NCI-H345 treated with DMSO at 0.1 percent for 48 hours (cell line): ENCODE measurements around the gene MDK.

Experiments
- DNase-seq: peaks from one replicate; lab custom pipeline; 2025; ENCODE audit not compliant: unreplicated experiment; lab: John Stamatoyannopoulos, UW

Gene MDK

GRCh38 chr11:46393231-46393616, 11.8 kb downstream of the MDK start:
- no peak for DNase-seq

DNA sequence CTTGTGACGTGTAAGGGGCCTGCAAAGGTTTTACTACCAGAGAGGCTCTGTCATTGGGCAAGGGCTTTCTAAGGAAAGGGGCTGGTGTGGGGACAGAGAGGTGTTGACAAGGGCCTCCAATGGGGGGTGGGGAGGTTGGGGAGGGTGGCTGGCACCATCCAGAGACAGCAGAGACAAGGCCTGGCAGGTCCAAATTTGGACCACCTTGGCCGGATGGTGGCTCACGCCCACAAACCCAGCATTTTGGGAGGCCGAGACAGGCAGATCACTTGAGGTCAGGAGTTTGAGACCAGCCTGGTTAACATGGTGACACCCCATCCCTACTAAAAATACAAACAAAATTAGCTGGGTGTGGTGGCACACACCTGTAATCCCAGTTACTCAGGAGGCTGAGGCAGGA, 12.3 kb downstream of the MDK start:
- DNase-seq, result no peak

GRCh38 chr11:46397526-46397925, 16.1 kb downstream of the MDK start:
- DNase-seq, result no peak

- DNase-seq, result no peak
Measured at GRCh38 chr11:46402957-46403902, 21.8 kb downstream of the MDK start.

DNA sequence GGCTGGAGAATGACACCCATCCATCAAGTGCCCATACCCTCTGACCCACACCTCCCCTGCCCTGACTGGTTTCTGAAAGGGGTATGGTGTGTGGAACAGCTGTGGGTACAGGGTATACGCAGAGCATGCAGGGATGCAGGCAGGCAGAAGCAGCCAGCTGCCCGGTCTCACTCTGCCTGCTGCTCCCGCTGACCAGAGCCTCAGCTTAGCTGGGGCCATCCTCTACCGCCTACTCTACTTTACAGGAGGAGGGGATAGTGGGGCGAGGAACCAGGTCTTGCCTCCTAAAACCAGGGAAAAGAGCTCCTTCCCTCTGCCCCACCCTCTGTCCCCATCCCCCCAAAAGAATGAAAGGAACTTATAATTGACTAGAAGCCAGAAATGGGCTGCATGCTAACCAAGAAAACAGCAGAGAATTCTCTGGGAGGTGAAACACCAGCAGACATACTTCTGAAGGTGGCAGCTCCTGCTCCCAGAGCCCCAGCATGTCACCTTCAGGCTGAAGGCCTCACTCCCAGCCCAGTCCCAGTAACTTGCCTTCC, 23.1 kb downstream of the MDK start:
- DNase-seq, result no peak

DNA sequence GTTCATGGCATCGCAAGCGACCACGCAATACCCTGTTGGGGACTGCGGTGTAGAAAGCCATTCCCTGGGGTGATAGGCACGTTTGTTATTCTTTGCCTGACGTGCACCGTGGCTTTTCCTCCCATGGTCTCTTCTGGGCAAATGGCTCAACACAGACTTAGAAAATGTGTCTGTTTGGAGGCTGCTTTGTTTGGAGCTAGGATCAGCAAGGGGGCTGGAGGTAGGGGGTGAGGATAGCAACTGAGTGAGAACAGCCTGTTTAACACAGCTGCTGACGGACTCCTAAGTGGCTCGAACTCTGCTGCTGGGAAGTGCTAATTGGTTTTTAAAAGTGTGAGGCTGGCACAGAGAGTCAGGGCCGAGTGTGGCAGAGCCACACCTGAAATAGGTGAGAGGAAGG, 26.2 kb downstream of the MDK start:
- no peak for DNase-seq

- no peak for DNase-seq
Measured at GRCh38 chr11:46408407-46408986, 27.0 kb downstream of the MDK start.

GRCh38 chr11:46410021-46410420, 28.6 kb downstream of the MDK start:
- no peak for DNase-seq

- DNase-seq, result peak; percentile 97
Measured at GRCh38 chr11:46413760-46414465, 32.4 kb downstream of the MDK start.

DNA sequence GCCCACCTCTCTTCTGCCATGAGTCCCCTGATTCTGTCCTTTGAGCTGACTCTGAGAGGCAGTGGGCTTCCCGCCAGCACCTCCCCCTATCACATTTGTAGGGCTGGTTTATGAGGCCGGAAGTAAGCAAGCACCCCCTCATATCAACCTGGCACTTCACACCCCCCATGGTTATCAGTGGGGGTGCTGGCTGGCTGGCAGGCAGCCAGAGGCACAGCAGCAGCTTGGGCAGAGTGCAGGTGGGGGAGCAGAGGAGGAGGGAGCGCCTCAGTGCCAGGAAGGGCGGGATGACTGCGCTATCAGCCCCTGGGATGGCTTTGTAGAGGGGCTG, 33.0 kb downstream of the MDK start:
- DNase-seq, result peak; percentile 97

DNA sequence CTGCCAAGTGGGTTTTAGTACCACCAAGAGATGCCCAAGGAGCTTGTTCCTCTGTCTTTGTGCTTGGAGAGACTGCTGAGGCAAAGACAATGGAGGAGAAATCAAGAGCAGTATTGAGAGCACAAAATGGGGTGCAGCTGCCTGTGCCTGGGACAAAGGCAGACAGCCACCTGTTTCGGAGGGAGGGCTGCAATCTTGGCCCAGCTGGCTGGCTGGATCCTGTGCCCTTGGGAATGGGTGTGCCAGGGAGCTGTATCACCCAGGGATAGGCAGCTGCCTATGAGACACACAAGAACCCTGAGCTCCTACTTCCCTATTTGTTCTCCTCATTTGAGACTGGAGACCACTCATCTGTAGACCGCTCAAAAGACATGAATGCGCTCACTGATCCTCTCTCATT, 33.4 kb downstream of the MDK start:
- DNase-seq, result peak; percentile 96

GRCh38 chr11:46417711-46418110, 36.2 kb downstream of the MDK start:
- DNase-seq, result no peak

GRCh38 chr11:46418751-46419150, 37.3 kb downstream of the MDK start:
- no peak for DNase-seq

- no peak for DNase-seq
Measured at GRCh38 chr11:46420513-46420912, 39.0 kb downstream of the MDK start.

- DNase-seq, result no peak
Measured at GRCh38 chr11:46421257-46421880, 39.9 kb downstream of the MDK start.

DNA sequence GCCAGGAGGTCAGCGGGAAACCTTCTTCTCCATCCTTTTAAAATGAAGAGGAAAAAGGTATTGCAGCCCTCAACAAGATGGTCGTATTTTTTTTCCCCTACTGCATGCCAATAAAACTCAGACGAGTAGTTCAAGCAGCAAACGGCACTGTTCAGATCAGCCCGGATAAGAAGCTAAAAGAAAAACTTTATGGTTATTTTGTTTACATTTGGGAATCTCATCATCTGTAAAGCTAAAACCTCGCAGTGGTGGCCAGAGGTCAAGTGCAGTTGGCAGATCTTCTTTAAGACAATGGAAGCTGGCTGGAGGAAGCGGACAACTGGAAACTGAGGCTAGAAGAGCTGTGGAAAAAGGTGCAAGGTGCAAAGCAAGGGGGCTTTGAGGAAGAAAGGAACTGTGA, 41.1 kb downstream of the MDK start:
- no peak for DNase-seq

GRCh38 chr11:46426233-46426991, 44.9 kb downstream of the MDK start:
- DNase-seq, result no peak

GRCh38 chr11:46427364-46427763, 45.9 kb downstream of the MDK start:
- DNase-seq, result no peak

DNA sequence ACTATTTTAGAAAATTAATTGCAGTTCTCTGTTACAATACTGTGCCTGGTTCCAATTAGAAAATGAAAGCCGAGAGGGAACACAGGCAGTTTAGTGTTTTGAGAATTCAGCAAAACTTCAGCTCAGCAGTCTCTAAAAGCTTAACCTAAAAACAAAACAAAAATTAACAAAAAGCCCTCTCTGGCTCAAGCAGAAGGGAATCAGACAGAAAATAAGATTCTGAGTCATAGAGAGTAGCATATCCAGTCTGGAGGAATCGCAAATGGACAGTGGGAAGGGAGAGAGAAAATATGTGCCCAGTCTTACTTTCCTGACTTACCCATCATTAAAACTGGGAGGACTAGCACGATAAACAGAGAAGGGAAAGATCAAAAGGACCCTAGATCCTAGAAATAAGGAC, 48.2 kb downstream of the MDK start:
- DNase-seq, result no peak

DNA sequence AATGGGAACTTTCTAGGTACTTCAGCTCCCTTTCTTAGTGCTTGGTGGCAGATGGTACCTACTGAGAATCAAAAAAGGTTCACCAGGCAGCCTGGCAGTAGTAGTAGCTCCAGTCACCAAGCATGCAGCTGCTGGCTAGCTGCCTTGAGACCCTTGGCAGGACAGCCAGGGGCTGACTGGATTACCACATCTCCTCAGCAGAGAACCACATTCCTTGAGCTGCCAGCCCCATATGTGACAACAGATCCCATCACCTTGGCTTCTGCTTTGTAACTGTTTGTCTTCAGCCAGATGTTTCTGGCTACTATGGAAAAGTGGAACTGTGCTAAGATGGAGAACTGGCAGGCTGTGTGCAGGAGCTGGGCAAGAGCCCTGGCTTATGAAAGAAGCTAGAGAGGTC, 49.7 kb downstream of the MDK start:
- DNase-seq, result no peak
